Measurements from ENCODE around the gene SLC7A10.
A peak's percentile ranks its signal among the peaks of the same experiment; 100 is the strongest.

The SLC7A10 gene

GRCh38 chr19:33240181-33240771, 14.6 kb upstream of the SLC7A10 start:
- DNase-seq (ENCODE audit: low read depth): no peak
- H3K4me3 ChIP-seq (ENCODE audit: control insufficient read depth, low read depth, low read length): no peak overlapping the region
- no peak for TF ChIP-seq CTCF (IDR thresholded peaks at IDR 0.05; ENCODE audit: control insufficient read depth, insufficient read depth, low read depth, low read length, missing control alignments)

- no peak for TF ChIP-seq CTCF (IDR thresholded peaks at IDR 0.05; ENCODE audit: control insufficient read depth, insufficient read depth, low read depth, low read length, missing control alignments)
- H3K4me3 ChIP-seq (ENCODE audit: control insufficient read depth, low read depth, low read length): no peak overlapping the region
- DNase-seq (ENCODE audit: low read depth): no peak
Measured at GRCh38 chr19:33239223-33239975, 13.7 kb upstream of the SLC7A10 start.

GRCh38 chr19:33238481-33239149, 13.0 kb upstream of the SLC7A10 start:
- TF ChIP-seq CTCF (IDR thresholded peaks at IDR 0.05; ENCODE audit: control insufficient read depth, insufficient read depth, low read depth, low read length, missing control alignments): no peak
- no peak for DNase-seq (ENCODE audit: low read depth)
- no peak overlapping the region for H3K4me3 ChIP-seq (ENCODE audit: control insufficient read depth, low read depth, low read length)

GRCh38 chr19:33236696-33237390, 11.2 kb upstream of the SLC7A10 start:
- no peak overlapping the region for H3K4me3 ChIP-seq (ENCODE audit: control insufficient read depth, low read depth, low read length)
- no peak for TF ChIP-seq CTCF (IDR thresholded peaks at IDR 0.05; ENCODE audit: control insufficient read depth, insufficient read depth, low read depth, low read length, missing control alignments)
- no peak for DNase-seq (ENCODE audit: low read depth)

GRCh38 chr19:33235996-33236350, 10.3 kb upstream of the SLC7A10 start:
- TF ChIP-seq CTCF (IDR thresholded peaks at IDR 0.05; ENCODE audit: control insufficient read depth, insufficient read depth, low read depth, low read length, missing control alignments): no peak
- DNase-seq (ENCODE audit: low read depth): no peak
- no peak overlapping the region for H3K4me3 ChIP-seq (ENCODE audit: control insufficient read depth, low read depth, low read length)

GRCh38 chr19:33235269-33235995, 9.8 kb upstream of the SLC7A10 start:
- peak; percentile 11 for DNase-seq (ENCODE audit: low read depth)
- peak; percentile 91 for TF ChIP-seq CTCF (IDR thresholded peaks at IDR 0.05; ENCODE audit: control insufficient read depth, insufficient read depth, low read depth, low read length, missing control alignments)
- no peak overlapping the region for H3K4me3 ChIP-seq (ENCODE audit: control insufficient read depth, low read depth, low read length)

All from AG09309 (cell line).